GM23338 (cell line): Measurements from ENCODE around the gene RABGAP1L. TPM values are rescaled to one million over a fixed set of nuclear protein-coding genes. Genes with fewer than 3 reads are reported as not detected.

Experiments
- ATAC-seq: fragments of 200-7000 bp; cut with Tn5 transposase; 3 replicates; pipeline ENCODE4 v1.9.1; 2020
- DNase-seq: peaks from one replicate; pipeline ENCODE4 v3.0.0-alpha.2; 2015; ENCODE audit warnings: low spot score
- H2AFZ ChIP-seq: fragments of 200-600 bp; sonication (generic); 2 replicates; pipeline ENCODE4 v1.8.0; 2016; ENCODE audit warnings: antibody characterized with exemption, mild to moderate bottlenecking, moderate library complexity
- H3F3A ChIP-seq: fragments of 200-600 bp; sonication (generic); replicated peaks from 2 replicates; pipeline ENCODE4 v1.8.0; 2017; ENCODE audit warnings: antibody characterized with exemption, mixed run types, low read depth
- H3K27ac ChIP-seq: fragments of 200-600 bp; sonication (generic); 2 replicates; pipeline ENCODE4 v1.6.1; 2016; ENCODE audit warnings: low read depth
- H3K27me3 ChIP-seq: fragments of 200-600 bp; sonication (generic); 2 replicates; pipeline ENCODE4 v1.8.0; 2016; ENCODE audit warnings: mild to moderate bottlenecking, mixed run types, moderate library complexity; ENCODE audit not compliant: insufficient read depth
- H3K36me3 ChIP-seq: fragments of 200-600 bp; sonication (generic); 2 replicates; pipeline ENCODE4 v1.8.0; 2016; ENCODE audit warnings: mild to moderate bottlenecking; ENCODE audit not compliant: insufficient read depth
- H3K4me1 ChIP-seq: fragments of 200-600 bp; sonication (generic); 2 replicates; pipeline ENCODE4 v1.8.0; 2016; ENCODE audit warnings: mild to moderate bottlenecking, moderate library complexity; ENCODE audit not compliant: insufficient read depth
- H3K4me2 ChIP-seq: fragments of 200-600 bp; sonication (generic); 2 replicates; pipeline ENCODE4 v1.7.1; 2017; ENCODE audit warnings: mixed run types
- H3K4me3 ChIP-seq: fragments of 200-600 bp; sonication (generic); 2 replicates; pipeline ENCODE4 v1.6.1; 2016; ENCODE audit warnings: mixed run types
- H3K79me2 ChIP-seq: fragments of 200-600 bp; sonication (generic); replicated peaks from 2 replicates; pipeline ENCODE4 v1.8.0; 2017; ENCODE audit warnings: mild to moderate bottlenecking; ENCODE audit not compliant: insufficient read depth
- H3K9me2 ChIP-seq: fragments of 200-600 bp; sonication (generic); 2 replicates; pipeline ENCODE4 v1.8.0; 2017; ENCODE audit not compliant: insufficient read depth
- H4K20me1 ChIP-seq: fragments of 200-600 bp; sonication (generic); replicated peaks from 2 replicates; pipeline ENCODE4 v1.8.0; 2017; ENCODE audit warnings: mild to moderate bottlenecking; ENCODE audit not compliant: insufficient read depth
- H3K27ac Mint-ChIP-seq: 2 replicates; pipeline ENCODE4 v1.8.0; 2020; ENCODE audit warnings: inconsistent platforms, mild to moderate bottlenecking, moderate library complexity, mixed read lengths
- H3K27me3 Mint-ChIP-seq: 3 replicates; pipeline ENCODE4 v1.8.0; 2022; ENCODE audit warnings: low read depth, mild to moderate bottlenecking, moderate library complexity, mixed read lengths, inconsistent platforms; ENCODE audit not compliant: insufficient read depth, poor library complexity
- H3K36me3 Mint-ChIP-seq: 3 replicates; pipeline ENCODE4 v1.8.0; 2021; ENCODE audit warnings: low read depth, mild to moderate bottlenecking, inconsistent platforms, moderate library complexity, mixed read lengths
- H3K4me1 Mint-ChIP-seq: 3 replicates; pipeline ENCODE4 v1.8.0; 2020; ENCODE audit warnings: mild to moderate bottlenecking, inconsistent platforms, mixed read lengths
- H3K4me3 Mint-ChIP-seq: 3 replicates; pipeline ENCODE4 v1.8.0; 2021; ENCODE audit warnings: moderate library complexity, mild to moderate bottlenecking, inconsistent platforms, mixed read lengths
- H3K9me3 Mint-ChIP-seq: 3 replicates; pipeline ENCODE4 v1.8.0; 2020; ENCODE audit warnings: moderate library complexity, mild to moderate bottlenecking, inconsistent platforms, mixed read lengths
- CTCF ChIP-seq, 2 experiments: fragments of 200-600 bp in 1 of 2; sonication (generic) in 1 of 2; conservative IDR thresholded peaks; 2 replicates each; pipeline versions ENCODE4 v1.5.1 to v1.6.1; 2016 to 2017; ENCODE audit warnings: antibody characterized with exemption in 2 of 2, low read depth in 2 of 2, mild to moderate bottlenecking in 2 of 2, moderate library complexity in 1 of 2
- EZH2 ChIP-seq: fragments of 200-600 bp; sonication (generic); IDR thresholded peaks from one replicate; pipeline ENCODE4 v1.8.0; 2017; ENCODE audit warnings: antibody characterized with exemption, mild to moderate bottlenecking, low read depth; ENCODE audit not compliant: unreplicated experiment
- JUNB ChIP-seq: IDR thresholded peaks from one replicate; pipeline ENCODE4 v1.6.1; 2016; ENCODE audit warnings: antibody characterized with exemption; ENCODE audit not compliant: unreplicated experiment
- polyA plus RNA-seq: library from polyadenylated mRNA; unstranded; fragments of >200 nt; fragmentation: Nextera tagmentation; extraction: Ambion mirVana; gene quantifications from 2 replicates; pipeline ENCODE4 v1.2.1, GENCODE V29; 2016
- total RNA-seq: library from RNA; depleted of rRNA; stranded (reverse); fragments of >200 nt; shearing (Covaris generic); gene quantifications from 2 replicates; pipeline ENCODE4 v1.2.3, GENCODE V29; 2014
- TF ChIP-seq, protein P1 (sequence below): fragments of 250-450 bp; sonication (Bioruptor Pico); IDR thresholded peaks from 2 replicates; pipeline ENCODE4 v1.5.0; 2020; ENCODE audit warnings: mild to moderate bottlenecking, moderate library complexity

Gene RABGAP1L
- total and polyA plus RNA-seq, 2 experiments from 2014 or later, result 83.2 to 136 TPM

- no peaks in the 10 kb centered on the region for H3K9me2 ChIP-seq
- no peaks in the 10 kb centered on the region for H3F3A ChIP-seq
- H3K27ac Mint-ChIP-seq, result no peak overlapping the region
- H3K27ac ChIP-seq, result no peak overlapping the region
- H2AFZ ChIP-seq, result no peak overlapping the region
- no peak for TF ChIP-seq EZH2
- TF ChIP-seq JUNB, result no peak
- TF ChIP-seq, protein P1, sequence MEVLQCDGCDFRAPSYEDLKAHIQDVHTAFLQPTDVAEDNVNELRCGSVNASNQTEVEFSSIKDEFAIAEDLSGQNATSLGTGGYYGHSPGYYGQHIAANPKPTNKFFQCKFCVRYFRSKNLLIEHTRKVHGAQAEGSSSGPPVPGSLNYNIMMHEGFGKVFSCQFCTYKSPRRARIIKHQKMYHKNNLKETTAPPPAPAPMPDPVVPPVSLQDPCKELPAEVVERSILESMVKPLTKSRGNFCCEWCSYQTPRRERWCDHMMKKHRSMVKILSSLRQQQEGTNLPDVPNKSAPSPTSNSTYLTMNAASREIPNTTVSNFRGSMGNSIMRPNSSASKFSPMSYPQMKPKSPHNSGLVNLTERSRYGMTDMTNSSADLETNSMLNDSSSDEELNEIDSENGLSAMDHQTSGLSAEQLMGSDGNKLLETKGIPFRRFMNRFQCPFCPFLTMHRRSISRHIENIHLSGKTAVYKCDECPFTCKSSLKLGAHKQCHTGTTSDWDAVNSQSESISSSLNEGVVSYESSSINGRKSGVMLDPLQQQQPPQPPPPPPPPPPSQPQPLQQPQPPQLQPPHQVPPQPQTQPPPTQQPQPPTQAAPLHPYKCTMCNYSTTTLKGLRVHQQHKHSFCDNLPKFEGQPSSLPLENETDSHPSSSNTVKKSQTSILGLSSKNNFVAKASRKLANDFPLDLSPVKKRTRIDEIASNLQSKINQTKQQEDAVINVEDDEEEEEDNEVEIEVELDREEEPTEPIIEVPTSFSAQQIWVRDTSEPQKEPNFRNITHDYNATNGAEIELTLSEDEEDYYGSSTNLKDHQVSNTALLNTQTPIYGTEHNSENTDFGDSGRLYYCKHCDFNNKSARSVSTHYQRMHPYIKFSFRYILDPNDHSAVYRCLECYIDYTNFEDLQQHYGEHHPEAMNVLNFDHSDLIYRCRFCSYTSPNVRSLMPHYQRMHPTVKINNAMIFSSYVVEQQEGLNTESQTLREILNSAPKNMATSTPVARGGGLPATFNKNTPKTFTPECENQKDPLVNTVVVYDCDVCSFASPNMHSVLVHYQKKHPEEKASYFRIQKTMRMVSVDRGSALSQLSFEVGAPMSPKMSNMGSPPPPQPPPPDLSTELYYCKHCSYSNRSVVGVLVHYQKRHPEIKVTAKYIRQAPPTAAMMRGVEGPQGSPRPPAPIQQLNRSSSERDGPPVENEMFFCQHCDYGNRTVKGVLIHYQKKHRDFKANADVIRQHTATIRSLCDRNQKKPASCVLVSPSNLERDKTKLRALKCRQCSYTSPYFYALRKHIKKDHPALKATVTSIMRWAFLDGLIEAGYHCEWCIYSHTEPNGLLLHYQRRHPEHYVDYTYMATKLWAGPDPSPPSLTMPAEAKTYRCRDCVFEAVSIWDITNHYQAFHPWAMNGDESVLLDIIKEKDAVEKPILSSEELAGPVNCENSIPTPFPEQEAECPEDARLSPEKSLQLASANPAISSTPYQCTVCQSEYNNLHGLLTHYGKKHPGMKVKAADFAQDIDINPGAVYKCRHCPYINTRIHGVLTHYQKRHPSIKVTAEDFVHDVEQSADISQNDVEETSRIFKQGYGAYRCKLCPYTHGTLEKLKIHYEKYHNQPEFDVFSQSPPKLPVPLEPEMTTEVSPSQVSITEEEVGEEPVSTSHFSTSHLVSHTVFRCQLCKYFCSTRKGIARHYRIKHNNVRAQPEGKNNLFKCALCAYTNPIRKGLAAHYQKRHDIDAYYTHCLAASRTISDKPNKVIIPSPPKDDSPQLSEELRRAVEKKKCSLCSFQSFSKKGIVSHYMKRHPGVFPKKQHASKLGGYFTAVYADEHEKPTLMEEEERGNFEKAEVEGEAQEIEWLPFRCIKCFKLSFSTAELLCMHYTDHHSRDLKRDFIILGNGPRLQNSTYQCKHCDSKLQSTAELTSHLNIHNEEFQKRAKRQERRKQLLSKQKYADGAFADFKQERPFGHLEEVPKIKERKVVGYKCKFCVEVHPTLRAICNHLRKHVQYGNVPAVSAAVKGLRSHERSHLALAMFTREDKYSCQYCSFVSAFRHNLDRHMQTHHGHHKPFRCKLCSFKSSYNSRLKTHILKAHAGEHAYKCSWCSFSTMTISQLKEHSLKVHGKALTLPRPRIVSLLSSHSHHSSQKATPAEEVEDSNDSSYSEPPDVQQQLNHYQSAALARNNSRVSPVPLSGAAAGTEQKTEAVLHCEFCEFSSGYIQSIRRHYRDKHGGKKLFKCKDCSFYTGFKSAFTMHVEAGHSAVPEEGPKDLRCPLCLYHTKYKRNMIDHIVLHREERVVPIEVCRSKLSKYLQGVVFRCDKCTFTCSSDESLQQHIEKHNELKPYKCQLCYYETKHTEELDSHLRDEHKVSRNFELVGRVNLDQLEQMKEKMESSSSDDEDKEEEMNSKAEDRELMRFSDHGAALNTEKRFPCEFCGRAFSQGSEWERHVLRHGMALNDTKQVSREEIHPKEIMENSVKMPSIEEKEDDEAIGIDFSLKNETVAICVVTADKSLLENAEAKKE (CRISPR knock-in tag), result no peak
- TF ChIP-seq CTCF (conservative IDR thresholded peaks at IDR 0.05; ENCODE audit: low read depth in 2 of 2), result no peak
- no peak overlapping the region for H3K4me3 ChIP-seq
- no peaks in the 10 kb centered on the region for H3K36me3 Mint-ChIP-seq
- no peaks in the 10 kb centered on the region for H3K4me1 Mint-ChIP-seq
- no peak overlapping the region for H3K4me3 Mint-ChIP-seq
- no peak for ATAC-seq
- no peak overlapping the region for H3K4me2 ChIP-seq
- no peak for DNase-seq
- H4K20me1 ChIP-seq, result no peaks in the 10 kb centered on the region
- H3K27me3 Mint-ChIP-seq, result no peaks in the 10 kb centered on the region
- H3K79me2 ChIP-seq, result no peaks in the 10 kb centered on the region
- no peaks in the 10 kb centered on the region; the same call in 2 of the 3 replicates for H3K9me3 Mint-ChIP-seq
- no peaks in the 10 kb centered on the region for H3K27me3 ChIP-seq
- H3K36me3 ChIP-seq, result no peaks in the 10 kb centered on the region
- H3K4me1 ChIP-seq, result no peaks in the 10 kb centered on the region
Observed at GRCh38 chr1:174742805-174743653, 583.7 kb downstream of the RABGAP1L start.
